IMR-90 (cell line): ENCODE measurements around the gene ANKRD53. TPM values are rescaled to one million over a fixed set of nuclear protein-coding genes. Genes with fewer than 3 reads are reported as not detected.

Source experiments
- ATAC-seq: fragments of 200-7000 bp; cut with Tn5 transposase; 2 replicates; pipeline ENCODE4 v1.9.1; 2020; ENCODE audit warnings: low read depth, mild to moderate bottlenecking, moderate library complexity
- BruUV-seq: library from RNA; stranded (reverse); fragments of 400-500 nt; replicated peaks from 2 replicates; lab custom pipeline; 2021; lab: Mats Ljungman, UMichigan
- CTCF ChIA-PET: fragments of 300-600 bp; formaldehyde crosslinking; extraction: SDS; loops from one replicate; lab custom pipeline; 2021; ENCODE audit warnings: antibody characterized with exemption; lab: Yijun Ruan, JAX
- POLR2A ChIA-PET: fragments of 300-600 bp; sonication (Branson Sonifier 250); formaldehyde crosslinking; loops from one replicate; lab custom pipeline; 2022; ENCODE audit warnings: antibody characterized with exemption; ENCODE audit not compliant: unreplicated experiment; lab: Charles Lee
- DNase-seq: peaks from one replicate; pipeline ENCODE4 v3.0.0; 2013
- H2AFZ ChIP-seq: replicated peaks from 2 replicates; pipeline ENCODE3; 2013; ENCODE audit warnings: low read length, mild to moderate bottlenecking; ENCODE audit not compliant: poor library complexity
- H2AK5ac ChIP-seq: 2 replicates; pipeline ENCODE4 v1.6.1; 2013; ENCODE audit warnings: low read depth, low read length, inconsistent platforms
- H2AK9ac ChIP-seq: replicated peaks from 2 replicates; pipeline ENCODE3; 2013; ENCODE audit warnings: mild to moderate bottlenecking, low read depth, low read length, moderate library complexity; ENCODE audit not compliant: poor library complexity
- H2BK120ac ChIP-seq: 2 replicates; pipeline ENCODE4 v1.6.1; 2013; ENCODE audit warnings: low read depth, low read length, inconsistent platforms
- H2BK15ac ChIP-seq: 3 replicates; pipeline ENCODE4 v1.6.1; 2013; ENCODE audit warnings: low read depth, low read length, inconsistent platforms
- H2BK20ac ChIP-seq: 2 replicates; pipeline ENCODE4 v1.6.1; 2013; ENCODE audit warnings: low read depth, mild to moderate bottlenecking, inconsistent platforms, low read length, moderate library complexity
- H2BK5ac ChIP-seq: 2 replicates; pipeline ENCODE4 v1.6.1; 2013; ENCODE audit warnings: mild to moderate bottlenecking, low read depth, low read length, inconsistent platforms; ENCODE audit not compliant: poor library complexity, severe bottlenecking
- H3K14ac ChIP-seq: replicated peaks from 2 replicates; pipeline ENCODE4 v1.6.1; 2013; ENCODE audit warnings: low read depth, low read length, inconsistent platforms
- H3K18ac ChIP-seq: 2 replicates; pipeline ENCODE4 v1.6.1; 2013; ENCODE audit warnings: low read depth, low read length, control low read depth
- H3K23ac ChIP-seq: 2 replicates; pipeline ENCODE4 v1.6.1; 2013; ENCODE audit warnings: low read depth, low read length, inconsistent platforms
- H3K27ac ChIP-seq: 2 replicates; pipeline ENCODE4 v1.5.1; 2013; ENCODE audit warnings: mild to moderate bottlenecking, control low read depth, low read length; ENCODE audit not compliant: insufficient read depth
- H3K27me3 ChIP-seq: 2 replicates; pipeline ENCODE4 v1.6.1; 2013; ENCODE audit warnings: low read length; ENCODE audit not compliant: control insufficient read depth, insufficient read depth
- H3K36me3 ChIP-seq: 2 replicates; pipeline ENCODE4 v1.6.1; 2013; ENCODE audit warnings: low read length, mixed read lengths; ENCODE audit not compliant: control insufficient read depth, insufficient read depth
- H3K4ac ChIP-seq: 2 replicates; pipeline ENCODE4 v1.6.1; 2013; ENCODE audit warnings: low read depth, low read length, inconsistent platforms
- H3K4me1 ChIP-seq: 2 replicates; pipeline ENCODE4 v1.6.1; 2013; ENCODE audit warnings: low read length, mixed read lengths; ENCODE audit not compliant: control insufficient read depth, insufficient read depth
- H3K4me2 ChIP-seq: 2 replicates; pipeline ENCODE4 v1.6.1; 2013; ENCODE audit warnings: low read depth, mild to moderate bottlenecking, control low read depth, low read length, moderate library complexity
- H3K4me3 ChIP-seq: 2 replicates; pipeline ENCODE4 v1.5.1; 2013; ENCODE audit warnings: low read depth, mild to moderate bottlenecking, control low read depth, low read length, moderate library complexity; ENCODE audit not compliant: insufficient read depth
- H3K56ac ChIP-seq: 2 replicates; pipeline ENCODE4 v1.6.1; 2013; ENCODE audit warnings: low read length, inconsistent platforms; ENCODE audit not compliant: insufficient read depth; ENCODE audit errors: extremely low read depth
- H3K79me1 ChIP-seq, 2 experiments: 2 replicates each; pipeline ENCODE4 v1.6.1; 2013; ENCODE audit warnings: low read length in 2 of 2, inconsistent platforms in 1 of 2, low read depth in 1 of 2
- H3K9ac ChIP-seq: 2 replicates; pipeline ENCODE4 v1.6.1; 2013; ENCODE audit warnings: low read depth, low read length, control low read depth
- H3K9me1 ChIP-seq: 2 replicates; pipeline ENCODE4 v1.6.1; 2013; ENCODE audit warnings: low read length, inconsistent platforms; ENCODE audit not compliant: insufficient read depth
- H3K9me3 ChIP-seq: 2 replicates; pipeline ENCODE4 v1.6.1; 2013; ENCODE audit warnings: low read length; ENCODE audit not compliant: control insufficient read depth, insufficient read depth
- H4K20me1 ChIP-seq: 2 replicates; pipeline ENCODE4 v1.6.1; 2013; ENCODE audit warnings: low read length, inconsistent platforms; ENCODE audit not compliant: insufficient read depth
- H4K5ac ChIP-seq: 2 replicates; pipeline ENCODE4 v1.6.1; 2013; ENCODE audit warnings: mild to moderate bottlenecking, low read depth, low read length, control low read depth
- H4K8ac ChIP-seq, 2 experiments: 2 replicates each; pipeline ENCODE4 v1.6.1; 2013; ENCODE audit warnings: low read depth in 2 of 2, low read length in 2 of 2, control low read depth in 1 of 2, inconsistent platforms in 1 of 2
- H4K91ac ChIP-seq: 2 replicates; pipeline ENCODE4 v1.6.1; 2013; ENCODE audit warnings: low read depth, low read length, inconsistent platforms; ENCODE audit not compliant: insufficient read depth
- BHLHE40 ChIP-seq: fragments of 150-350 bp; IDR thresholded peaks from 2 replicates; pipeline ENCODE4 v1.6.1; 2016; ENCODE audit warnings: mild to moderate bottlenecking, low read depth, low read length
- CHD1 ChIP-seq: IDR thresholded peaks from 2 replicates; pipeline ENCODE4 v1.6.1; 2012; ENCODE audit warnings: low read depth, low read length, improper control_type of control experiment
- FOS ChIP-seq: fragments of 150-350 bp; IDR thresholded peaks from 2 replicates; pipeline ENCODE4 v1.6.1; 2016; ENCODE audit warnings: low read depth, low read length
- NFE2L2 ChIP-seq: fragments of 150-350 bp; IDR thresholded peaks from 2 replicates; pipeline ENCODE4 v1.6.1; 2016; ENCODE audit warnings: low read depth, mild to moderate bottlenecking, low read length
- POLR2A ChIP-seq: IDR thresholded peaks from 2 replicates; pipeline ENCODE4 v1.6.1; 2012; ENCODE audit warnings: mild to moderate bottlenecking, low read depth, low read length
- RFX5 ChIP-seq: IDR thresholded peaks from 2 replicates; pipeline ENCODE4 v1.8.0; 2012; ENCODE audit warnings: low read depth, mild to moderate bottlenecking, low read length, moderate library complexity
- WGBS, 2 experiments: methylation state at CpG; one replicate each; pipeline versions ENCODE4 v1.1.5 to v1.1.7; 2013; ENCODE audit warnings: missing lambda C conversion rate in 2 of 2; ENCODE audit not compliant: insufficient read length in 1 of 2; ENCODE audit errors: extremely low coverage in 2 of 2; 5-methylcytosine and 5-hydroxymethylcytosine counted together
- dilution Hi-C: fragments of 300-500 bp; cut with HindIII; formaldehyde crosslinking; loops from one replicate; pipeline ENCODE4 v1.14.3; 2018; ENCODE audit warnings: low sequenced_read_pairs; ENCODE audit not compliant: unreplicated experiment
- in situ Hi-C: fragments of 300-500 bp; cut with MboI; formaldehyde crosslinking; loops from 3 replicates; pipeline ENCODE4 v1.14.3; 2019; ENCODE audit warnings: low sequenced_read_pairs, inconsistent platforms, mixed read lengths
- intact Hi-C: fragments of 100-400 bp; cut with micrococcal nuclease; formaldehyde crosslinking; loops from 2 replicates; pipeline ENCODE4 v1.10.0; 2022
- polyA plus RNA-seq, 3 experiments: library from polyadenylated mRNA; depleted of rRNA; stranded (reverse); fragments of >200 nt; gene quantifications; 2 replicates each; pipeline ENCODE4 v1.2.3, GENCODE V29; 2012; ENCODE audit warnings: low replicate concordance in 1 of 3
- total RNA-seq: library from RNA; depleted of rRNA; stranded (reverse); fragments of >200 nt; gene quantifications from 2 replicates; pipeline ENCODE4 v1.2.3, GENCODE V29; 2012
- TF ChIP-seq, protein P1 (sequence below): fragments of 150-350 bp; IDR thresholded peaks from 2 replicates; pipeline ENCODE4 v1.6.1; 2017; ENCODE audit warnings: mild to moderate bottlenecking, antibody characterized with exemption, low read length, low read depth

ANKRD53 gene
- total and polyA plus RNA-seq, 2 of the 4 experiments (the other 2 are of a cell fraction): 0.54 to 1.0 TPM

DNA sequence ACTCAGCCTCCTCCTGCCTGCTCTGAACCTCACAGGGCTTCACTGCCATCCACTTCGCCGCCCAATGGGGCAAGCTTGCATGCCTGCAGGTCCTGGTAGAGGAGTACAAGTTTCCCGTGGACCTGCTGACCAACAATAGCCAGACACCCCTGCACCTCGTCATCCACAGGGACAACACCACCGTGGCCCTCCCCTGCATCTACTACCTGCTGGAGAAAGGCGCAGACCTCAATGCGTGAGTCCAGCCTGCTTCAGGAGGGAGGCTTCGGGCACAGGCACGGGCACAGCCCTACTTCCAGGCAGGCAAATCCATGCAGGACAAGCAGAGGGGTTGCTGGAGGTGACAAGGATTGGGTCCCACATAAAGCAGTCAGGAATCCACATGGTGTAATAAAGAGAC lies 1.2 kb downstream of the ANKRD53 start:
- H2BK20ac ChIP-seq: no peak overlapping the region
- H2AK9ac ChIP-seq: no peak overlapping the region
- H3K9me1 ChIP-seq: peaks cover 12% of the 10 kb centered on the region
- H3K4me1 ChIP-seq: peaks cover 5% of the 10 kb centered on the region; the same call in 1 of the 2 replicates
- no peak overlapping the region for H3K4ac ChIP-seq
- H4K20me1 ChIP-seq: peaks cover 2% of the 10 kb centered on the region; the same call in 1 of the 2 replicates
- H3K27ac ChIP-seq: no peak overlapping the region
- no peak overlapping the region for H4K8ac ChIP-seq
- 90% methylated on average over 2 of the region's 9 CpGs; no CpG with 5 or more reads in 1 of the 2 experiments for WGBS, 2 experiments
- no peak overlapping the region for H3K4me3 ChIP-seq
- no peak overlapping the region for H2BK5ac ChIP-seq
- dilution Hi-C loops: no loop called here
- H3K23ac ChIP-seq: no peak overlapping the region
- H3K56ac ChIP-seq: no peak overlapping the region
- in situ Hi-C loops: loop anchor here (10.0 kb wide), 1 partner anchor 685 kb away; the partner anchor contains the start of gene SNRPG
- ChIA-PET CTCF (no interaction called here), POLR2A (no interaction called here)
- H2AFZ ChIP-seq: no peak overlapping the region
- no peak overlapping the region for H3K9ac ChIP-seq
- no peak overlapping the region for H2BK15ac ChIP-seq
- no peaks in the 10 kb centered on the region; the same call in 1 of the 2 replicates for H3K36me3 ChIP-seq
- H3K4me2 ChIP-seq: no peak overlapping the region
- H3K14ac ChIP-seq: no peak overlapping the region
- no peak overlapping the region for H3K18ac ChIP-seq
- H2BK120ac ChIP-seq: no peak overlapping the region
- no TSS peak for BruUV-seq
- no peaks in the 10 kb centered on the region for H3K27me3 ChIP-seq
- ATAC-seq: no peak
- H4K5ac ChIP-seq: no peak overlapping the region
- no peak overlapping the region for H2AK5ac ChIP-seq
- H3K9me3 ChIP-seq: no peaks in the 10 kb centered on the region
- intact Hi-C loops: loop anchor here (5.0 kb wide), 1 partner anchor 88 kb away; the partner anchor contains the start of gene NAGK
- TF ChIP-seq FOS (no peak), RFX5 (no peak), NFE2L2 (no peak), BHLHE40 (no peak), CHD1 (no peak), POLR2A (no peak)
- TF ChIP-seq, protein P1, sequence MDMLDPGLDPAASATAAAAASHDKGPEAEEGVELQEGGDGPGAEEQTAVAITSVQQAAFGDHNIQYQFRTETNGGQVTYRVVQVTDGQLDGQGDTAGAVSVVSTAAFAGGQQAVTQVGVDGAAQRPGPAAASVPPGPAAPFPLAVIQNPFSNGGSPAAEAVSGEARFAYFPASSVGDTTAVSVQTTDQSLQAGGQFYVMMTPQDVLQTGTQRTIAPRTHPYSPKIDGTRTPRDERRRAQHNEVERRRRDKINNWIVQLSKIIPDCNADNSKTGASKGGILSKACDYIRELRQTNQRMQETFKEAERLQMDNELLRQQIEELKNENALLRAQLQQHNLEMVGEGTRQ: no peak
- no peak for DNase-seq
- H4K91ac ChIP-seq: no peak overlapping the region
- H3K79me1 ChIP-seq: no peaks in the 10 kb centered on the region
